DMS153 (cell line): Measurements from ENCODE around the gene GRM1.

Experiments used
- DNase-seq: peaks from one replicate; lab custom pipeline; 2025; lab: John Stamatoyannopoulos, UW

The GRM1 gene

GRCh38 chr6:146381486-146381885, 352.6 kb downstream of the GRM1 start:
- DNase-seq: no peak

- DNase-seq: no peak
Measured at GRCh38 chr6:146388736-146389364, 360.0 kb downstream of the GRM1 start.

GRCh38 chr6:146389740-146390139, 360.9 kb downstream of the GRM1 start:
- DNase-seq: no peak

GRCh38 chr6:146397638-146398037, 368.8 kb downstream of the GRM1 start:
- DNase-seq: no peak

GRCh38 chr6:146402476-146402875, 373.6 kb downstream of the GRM1 start:
- no peak for DNase-seq

GRCh38 chr6:146408583-146408982, 379.7 kb downstream of the GRM1 start:
- DNase-seq: no peak

- DNase-seq: no peak
Measured at GRCh38 chr6:146410851-146411595, 382.2 kb downstream of the GRM1 start.

- no peak for DNase-seq
Measured at GRCh38 chr6:146419576-146419975, 390.7 kb downstream of the GRM1 start.

- no peak for DNase-seq
Measured at GRCh38 chr6:146420255-146420654, 391.4 kb downstream of the GRM1 start.

- no peak for DNase-seq
Measured at GRCh38 chr6:146422789-146423375, 394.0 kb downstream of the GRM1 start.

GRCh38 chr6:146423452-146423851, 394.6 kb downstream of the GRM1 start:
- no peak for DNase-seq

GRCh38 chr6:146426516-146426915, 397.7 kb downstream of the GRM1 start:
- DNase-seq: no peak

GRCh38 chr6:146429831-146430230, 401.0 kb downstream of the GRM1 start:
- DNase-seq: no peak

GRCh38 chr6:146433881-146434731, 405.2 kb downstream of the GRM1 start:
- DNase-seq: no peak

- DNase-seq: no peak
Measured at GRCh38 chr6:146434732-146435390, 406.0 kb downstream of the GRM1 start.

GRCh38 chr6:146441907-146442306, 413.0 kb downstream of the GRM1 start:
- DNase-seq: no peak

- DNase-seq: no peak
Measured at GRCh38 chr6:146444189-146444588, 415.3 kb downstream of the GRM1 start.

GRCh38 chr6:146445233-146445632, 416.4 kb downstream of the GRM1 start:
- no peak for DNase-seq

GRCh38 chr6:146456886-146457285, 428.0 kb downstream of the GRM1 start:
- DNase-seq: no peak

GRCh38 chr6:146460941-146461340, 432.1 kb downstream of the GRM1 start:
- no peak for DNase-seq

GRCh38 chr6:146470091-146470770, 441.4 kb downstream of the GRM1 start:
- DNase-seq: no peak
